NCI-H748 (cell line): ENCODE results near the gene IFI6.
A peak's percentile ranks its signal among the peaks of the same experiment; 100 is the strongest.

Experiments
- DNase-seq: peaks from one replicate; lab custom pipeline; 2025; ENCODE audit not compliant: unreplicated experiment; lab: John Stamatoyannopoulos, UW

IFI6 gene

GRCh38 chr1:27676410-27676809 lies 4.4 kb upstream of the IFI6 start:
- no peak for DNase-seq

DNA sequence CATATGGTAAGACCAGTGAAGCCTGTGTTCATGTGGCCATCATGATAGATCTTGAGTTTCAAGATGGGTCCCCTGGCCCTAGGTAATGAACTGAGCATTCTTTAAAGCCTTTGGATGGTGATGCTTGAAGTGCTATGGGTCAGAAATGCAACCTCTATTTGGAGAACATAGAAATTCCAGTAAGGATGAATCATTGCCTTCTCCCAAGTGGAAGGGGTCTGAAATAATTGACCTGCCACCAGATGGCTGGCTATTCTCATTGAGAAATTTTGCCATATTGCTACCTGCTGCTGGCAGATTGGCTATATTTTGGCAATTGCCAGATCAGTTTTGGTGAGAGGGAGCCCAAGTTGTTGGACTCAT lies 739 bp upstream of the IFI6 start:
- no peak for DNase-seq

- DNase-seq: no peak
Observed at GRCh38 chr1:27669876-27670275, 2.1 kb downstream of the IFI6 start.

DNA sequence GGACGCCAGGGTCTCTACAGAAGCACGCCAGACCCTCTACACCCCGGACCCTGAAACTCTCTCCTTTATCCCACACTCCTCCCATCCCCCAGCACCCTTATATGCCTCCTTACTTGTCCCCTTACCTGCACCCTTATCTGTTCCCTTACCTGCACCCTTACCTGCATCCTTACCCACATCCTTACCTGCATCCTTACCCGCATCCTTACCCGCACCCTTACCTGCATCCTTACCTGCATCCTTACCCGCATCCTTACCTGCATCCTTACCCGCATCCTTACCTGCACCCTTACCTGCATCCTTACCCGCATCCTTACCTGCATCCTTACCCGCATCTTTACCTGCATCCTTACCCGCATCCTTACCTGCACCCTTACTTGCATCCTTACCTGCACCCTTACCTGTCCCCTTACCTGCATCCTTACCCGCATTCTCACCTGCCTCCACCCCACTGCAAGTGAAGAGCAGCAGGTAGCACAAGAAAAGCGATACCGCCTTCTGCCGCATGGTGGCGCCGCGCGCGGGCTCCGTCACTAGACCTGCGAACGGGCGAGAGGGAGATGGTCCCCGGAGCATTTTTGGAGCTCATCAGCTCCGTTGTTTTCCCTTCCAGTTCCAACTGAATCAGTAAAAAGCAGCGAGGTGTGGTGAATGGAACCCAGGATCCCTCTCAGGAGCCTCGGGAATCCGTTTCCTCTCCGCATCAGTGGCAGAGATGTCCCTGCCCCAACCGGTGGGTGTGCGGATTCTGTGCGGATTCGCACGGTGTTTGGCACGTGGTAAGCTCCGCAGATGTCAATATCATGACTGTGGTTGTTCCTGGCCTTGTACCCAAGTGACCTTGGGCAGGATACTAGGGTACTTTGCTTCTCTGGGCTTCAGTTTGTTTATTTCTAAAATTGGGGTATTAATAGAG lies 2.9 kb downstream of the IFI6 start:
- DNase-seq: peak; percentile 55

DNA sequence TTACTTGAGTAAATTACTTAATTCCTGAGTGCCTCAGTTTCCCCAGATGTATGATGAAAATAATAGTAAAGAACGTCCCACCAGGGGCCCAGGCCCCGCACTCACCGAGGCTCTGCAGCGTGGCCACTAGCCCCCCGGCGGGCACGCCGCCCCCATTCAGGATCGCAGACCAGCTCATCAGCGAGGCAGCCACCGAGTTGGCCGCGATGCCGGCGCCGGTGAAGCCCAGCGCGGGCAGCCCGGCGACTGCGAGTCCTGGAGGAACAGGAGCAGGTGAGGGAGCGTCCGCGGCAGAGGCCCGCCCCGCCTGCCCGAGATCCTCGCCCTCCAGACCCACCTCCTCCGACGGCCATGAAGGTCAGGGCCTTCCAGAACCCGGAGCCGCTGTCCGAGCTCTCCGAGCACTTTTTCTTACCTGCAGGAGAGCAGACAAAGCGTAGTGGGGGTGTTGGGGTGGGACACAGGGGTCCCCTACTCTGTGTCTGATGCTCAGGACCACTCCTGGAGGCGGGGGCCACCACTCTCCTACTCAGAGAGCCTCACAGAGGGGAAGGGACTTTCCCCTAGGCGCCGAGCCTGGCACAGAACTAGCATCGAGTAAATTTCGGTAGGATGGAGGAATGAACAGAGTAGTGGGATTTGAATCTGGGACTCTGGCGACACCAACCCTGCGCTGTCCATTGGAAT lies 3.7 kb downstream of the IFI6 start:
- no peak for DNase-seq

GRCh38 chr1:27666791-27667254 lies 5.2 kb downstream of the IFI6 start:
- DNase-seq: no peak

GRCh38 chr1:27666294-27666693 lies 5.7 kb downstream of the IFI6 start:
- no peak for DNase-seq

DNA sequence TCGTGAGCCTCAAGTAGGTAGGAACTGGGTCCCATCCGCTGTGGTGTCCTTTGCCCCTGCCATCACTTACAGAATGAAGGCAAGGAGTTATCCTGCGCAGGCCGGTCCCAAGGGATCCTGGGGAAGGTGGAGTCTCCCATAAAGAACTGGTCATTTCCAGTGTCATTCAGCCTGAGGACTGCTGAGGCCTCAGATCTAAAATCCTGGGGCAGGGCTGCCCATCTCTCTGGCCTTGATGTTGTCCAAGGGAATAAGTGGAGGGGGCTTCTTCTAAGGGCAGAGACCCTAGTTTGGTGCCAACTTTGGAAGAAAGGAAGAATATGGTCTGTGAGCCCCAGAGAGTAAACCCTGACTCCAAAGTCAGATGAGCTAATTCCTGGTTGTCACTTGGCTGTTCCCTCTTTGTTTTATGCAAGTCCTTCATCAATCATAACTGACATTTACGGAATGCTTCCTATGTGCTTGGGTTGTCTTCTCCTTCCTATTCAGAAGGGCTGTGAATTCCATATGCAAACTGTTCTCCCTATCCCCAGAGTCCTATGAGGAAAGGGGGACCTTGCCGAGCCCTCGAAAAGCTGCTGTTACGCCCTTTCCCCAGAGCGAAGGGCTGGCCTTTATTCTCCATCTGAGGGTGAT lies 6.9 kb downstream of the IFI6 start:
- no peak for DNase-seq

GRCh38 chr1:27664291-27664690 lies 7.7 kb downstream of the IFI6 start:
- DNase-seq: no peak

- DNase-seq: peak; percentile 78
Observed at GRCh38 chr1:27662707-27663393, 9.1 kb downstream of the IFI6 start.

DNA sequence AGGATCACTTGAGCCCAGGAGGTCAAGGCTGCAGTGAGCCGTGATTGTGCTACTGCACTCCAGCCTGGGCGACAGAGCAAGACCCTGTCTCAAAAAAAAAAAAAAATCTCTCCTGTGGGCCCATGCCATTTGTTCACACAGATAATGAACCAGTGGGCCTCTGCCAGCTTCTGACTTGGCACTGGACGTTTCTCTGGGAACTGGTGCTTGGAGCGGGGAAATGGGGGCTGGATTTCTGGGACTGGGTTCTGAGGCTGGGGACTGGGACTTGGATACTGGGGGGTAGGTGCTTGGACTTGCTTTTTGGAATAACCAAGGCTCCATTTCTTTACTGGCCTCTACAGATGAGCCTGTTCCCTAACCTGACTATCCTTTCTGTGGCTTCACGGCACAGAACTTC lies 9.7 kb downstream of the IFI6 start:
- DNase-seq: no peak

DNA sequence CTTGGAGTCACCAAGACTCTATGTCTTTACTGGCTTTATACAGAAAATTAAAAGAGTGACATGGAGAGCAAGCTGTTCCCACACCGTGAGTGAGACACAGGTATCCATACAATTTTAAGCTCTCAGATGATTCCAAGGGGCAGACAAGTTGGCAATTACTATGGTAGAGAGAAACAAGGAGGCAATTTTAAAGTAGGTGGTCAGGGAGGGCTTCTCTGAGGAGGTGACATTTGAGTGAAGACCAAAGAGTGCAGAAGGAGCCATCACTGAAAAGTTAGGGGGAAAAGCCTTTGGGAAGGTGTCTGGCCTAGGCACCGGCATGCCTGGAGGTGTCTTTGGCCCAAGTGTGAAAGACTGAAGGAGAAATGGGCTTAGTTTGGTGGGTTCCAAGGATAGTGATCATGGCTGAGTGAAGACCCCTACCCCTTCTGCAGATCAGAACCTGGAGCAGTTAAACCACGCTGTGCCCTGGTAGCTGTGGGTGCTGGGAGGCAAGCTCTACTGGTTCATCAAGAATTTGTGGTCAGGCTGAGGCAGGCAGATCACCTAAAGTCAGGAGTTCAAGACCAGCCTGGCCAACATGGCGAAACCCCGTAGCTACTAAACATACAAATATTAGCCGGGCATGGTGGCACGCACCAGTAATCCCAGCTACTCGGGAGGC lies 10.4 kb downstream of the IFI6 start:
- no peak for DNase-seq

GRCh38 chr1:27660300-27660835 lies 11.6 kb downstream of the IFI6 start:
- DNase-seq: no peak

GRCh38 chr1:27659497-27660299 lies 12.3 kb downstream of the IFI6 start:
- DNase-seq: peak; percentile 86

DNA sequence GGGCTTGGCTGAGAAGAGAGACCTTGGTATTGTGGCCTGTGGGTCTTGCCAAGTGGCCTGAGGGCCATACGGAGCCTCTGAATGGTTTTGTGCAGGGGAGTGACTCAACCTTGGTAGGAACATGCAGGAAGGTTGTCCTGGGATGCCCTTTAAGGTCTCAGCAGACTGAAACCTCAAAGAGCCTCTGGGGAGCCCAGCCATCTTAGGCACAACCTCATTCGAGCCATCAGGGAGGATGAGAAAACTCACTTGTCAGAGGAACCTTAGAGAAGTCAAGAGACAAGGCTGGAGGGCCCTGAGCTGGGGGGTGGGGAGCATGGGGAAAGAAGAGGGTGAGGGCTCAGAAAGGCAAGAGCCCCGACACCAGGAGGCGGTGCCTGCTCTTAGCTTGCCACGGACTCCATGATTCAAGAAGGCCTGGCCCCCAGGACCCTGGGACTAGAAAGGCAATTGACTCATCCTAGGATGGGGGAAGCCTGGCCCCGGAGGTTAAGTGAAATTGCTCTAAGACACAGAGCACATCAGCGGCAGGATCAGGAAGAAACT lies 13.0 kb downstream of the IFI6 start:
- no peak for DNase-seq

DNA sequence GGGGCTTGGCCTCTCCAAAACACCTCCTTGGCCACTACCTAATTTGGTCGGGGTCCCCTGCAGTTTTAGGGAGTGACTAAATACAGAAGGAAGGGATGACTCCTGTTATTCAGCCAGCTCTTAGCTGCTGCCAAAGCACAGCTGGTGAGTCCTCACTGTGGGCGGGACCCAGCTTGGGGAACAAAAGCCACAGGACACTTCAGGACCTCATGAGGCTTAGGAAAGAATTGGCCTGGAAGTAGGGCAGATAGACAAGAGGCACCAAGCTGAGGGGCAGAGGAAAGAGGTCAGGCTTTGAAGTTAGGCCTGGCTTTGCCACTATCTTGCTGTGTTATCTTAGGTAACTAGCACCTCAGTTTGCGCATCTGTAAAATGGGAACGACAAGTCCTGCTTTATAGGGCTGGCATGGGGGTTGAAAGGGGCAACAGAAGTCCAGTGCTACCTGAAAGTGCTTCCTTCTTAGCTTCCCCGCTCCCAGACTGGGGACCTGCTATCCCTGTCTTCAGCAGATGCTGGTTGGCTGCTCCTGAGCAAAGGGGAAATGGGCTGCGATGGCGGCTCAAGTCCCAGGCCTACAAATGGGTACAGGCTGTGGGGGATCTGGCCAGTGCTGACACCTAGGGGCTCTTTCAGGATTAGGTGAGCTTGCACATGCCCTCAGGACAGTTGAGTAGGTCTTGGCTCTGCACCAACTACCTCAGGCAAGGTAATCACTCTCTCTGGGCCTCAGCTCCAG lies 15.7 kb downstream of the IFI6 start:
- DNase-seq: peak; percentile 4

- no peak for DNase-seq
Observed at GRCh38 chr1:27655151-27655937, 16.6 kb downstream of the IFI6 start.
